ENCODE measurements around the gene NR1H4.

NR1H4 gene

GRCh38 chr12:100573292-100574186 is 99.9 kb downstream of the NR1H4 start, which contains the start of gene GAS2L3:
GAS2L3 (plus strand) TSS chr12:100573684; CDS start chr12:100594905, 21,221 bp downstream.
- Histone ChIP-seq H2BK5ac (ENCODE audit: low read length) (no peak within 1 kb of the TSS), H3K4me2 (ENCODE audit: low read length) (peak within 1 kb of the TSS; percentile 94), H3K79me2 (ENCODE audit: control insufficient read depth, insufficient read depth, low read length) (peaks cover 3% of the 10 kb centered on the region), H3K36me3 (ENCODE audit: control insufficient read depth, insufficient read depth, low read length) (no peaks in the 10 kb centered on the region), H3K4me3 (ENCODE audit: low read length) (peak within 1 kb of the TSS; percentile 77), H2BK15ac (replicated peaks; ENCODE audit: low read depth) (no peak within 1 kb of the TSS), H4K8ac (ENCODE audit: low read depth, low read length) (no peak within 1 kb of the TSS), H3K27ac (ENCODE audit: low read depth, low read length) (no peak within 1 kb of the TSS), H3K4ac (ENCODE audit: low read depth, low read length) (no peak within 1 kb of the TSS), H2BK120ac (ENCODE audit: low read depth, low read length) (no peak within 1 kb of the TSS), H3K27me3 (ENCODE audit: insufficient read depth, low read length, poor library complexity) (no peaks in the 10 kb centered on the region), H3K56ac (ENCODE audit: low read length) (peak within 1 kb of the TSS; percentile 93), H3K79me1 (ENCODE audit: low read length) (peaks cover 3% of the 10 kb centered on the region), H4K5ac (ENCODE audit: low read length) (no peak within 1 kb of the TSS), H2AK5ac (ENCODE audit: low read length) (no peak within 1 kb of the TSS), H3K4me1 (ENCODE audit: control insufficient read depth, low read depth, low read length) (peaks cover 2% of the 10 kb centered on the region), H3K9ac (ENCODE audit: low read length) (peak within 1 kb of the TSS; percentile 86), H3K18ac (ENCODE audit: low read length) (no peak within 1 kb of the TSS), H3K23ac (ENCODE audit: low read length) (no peak within 1 kb of the TSS)
- WGBS (ENCODE audit: extremely low coverage, insufficient coverage, low lambda C conversion rate): no CpG with 5 or more reads among the region's 70 CpGs
- DNase-seq: peak; percentile 92

DNA sequence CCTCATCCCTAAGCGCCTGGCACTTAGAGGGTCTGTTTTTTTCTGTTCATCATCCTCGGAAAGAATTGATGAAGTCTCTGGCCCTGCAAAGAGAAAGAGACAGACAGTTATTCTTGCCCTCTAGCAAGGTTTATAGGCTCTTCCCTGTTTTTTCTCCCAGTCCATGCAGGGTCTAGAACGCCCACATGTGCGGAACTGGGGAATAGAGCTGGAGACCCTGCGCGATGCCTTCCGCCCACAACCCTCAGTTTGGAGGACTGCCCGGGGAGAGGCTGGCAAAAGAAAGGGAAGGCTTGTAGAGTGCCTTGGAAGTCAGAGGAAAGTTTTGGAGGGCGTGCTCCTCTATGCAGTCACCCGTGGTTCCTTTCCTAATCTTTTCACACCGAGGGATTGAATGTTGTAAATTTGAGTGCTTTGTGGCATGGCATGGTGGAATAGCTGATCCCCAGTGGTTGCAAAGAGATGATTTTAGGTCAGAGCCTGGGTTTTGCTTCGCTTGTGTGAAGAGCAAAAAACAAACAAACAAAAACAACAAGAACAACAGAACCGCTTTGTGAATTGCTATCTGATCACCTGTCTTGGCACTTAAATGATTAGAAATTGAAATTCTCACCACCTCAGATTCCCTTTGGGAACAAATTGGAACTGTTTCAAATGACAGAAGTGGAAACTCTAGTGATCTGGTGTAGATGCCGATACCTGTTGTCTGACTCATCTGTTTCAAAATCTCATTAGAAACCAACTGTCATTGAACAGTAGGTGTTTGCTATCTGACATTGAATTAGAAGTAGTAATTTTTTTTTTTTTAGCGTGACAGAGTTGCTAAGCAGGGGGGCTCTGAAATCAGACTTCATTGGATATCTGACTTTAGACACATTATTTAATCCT is 100.8 kb downstream of the NR1H4 start:
- Histone ChIP-seq H3K23ac (ENCODE audit: low read length) (no peak overlapping the region), H3K79me2 (ENCODE audit: control insufficient read depth, insufficient read depth, low read length) (peaks cover 3% of the 10 kb centered on the region), H4K5ac (ENCODE audit: low read length) (no peak overlapping the region), H3K27ac (ENCODE audit: low read depth, low read length) (no peak overlapping the region), H2BK15ac (replicated peaks; ENCODE audit: low read depth) (no peak overlapping the region), H3K36me3 (ENCODE audit: control insufficient read depth, insufficient read depth, low read length) (no peaks in the 10 kb centered on the region), H3K27me3 (ENCODE audit: insufficient read depth, low read length, poor library complexity) (no peaks in the 10 kb centered on the region), H3K9ac (ENCODE audit: low read length) (peak overlapping the region; percentile 86), H2BK120ac (ENCODE audit: low read depth, low read length) (no peak overlapping the region), H3K56ac (ENCODE audit: low read length) (peak overlapping the region; percentile 93), H2BK5ac (ENCODE audit: low read length) (no peak overlapping the region), H3K4ac (ENCODE audit: low read depth, low read length) (no peak overlapping the region), H2AK5ac (ENCODE audit: low read length) (no peak overlapping the region), H3K4me1 (ENCODE audit: control insufficient read depth, low read depth, low read length) (peaks cover 2% of the 10 kb centered on the region), H3K79me1 (ENCODE audit: low read length) (peaks cover 3% of the 10 kb centered on the region), H3K4me3 (ENCODE audit: low read length) (peak overlapping the region; percentile 77), H3K4me2 (ENCODE audit: low read length) (peak overlapping the region; percentile 88), H3K18ac (ENCODE audit: low read length) (no peak overlapping the region), H4K8ac (ENCODE audit: low read depth, low read length) (no peak overlapping the region)
- WGBS (ENCODE audit: extremely low coverage, insufficient coverage, low lambda C conversion rate): no CpG with 5 or more reads among the region's 15 CpGs
- DNase-seq: peak; percentile 35

GRCh38 chr12:100576331-100577036 is 102.8 kb downstream of the NR1H4 start:
- no peak overlapping the region for H3K4me3 ChIP-seq (ENCODE audit: low read length)
- H2BK120ac ChIP-seq (ENCODE audit: low read depth, low read length): no peak overlapping the region
- H3K4ac ChIP-seq (ENCODE audit: low read depth, low read length): no peak overlapping the region
- no peak overlapping the region for H3K23ac ChIP-seq (ENCODE audit: low read length)
- H3K27ac ChIP-seq (ENCODE audit: low read depth, low read length): no peak overlapping the region
- no peaks in the 10 kb centered on the region for H3K36me3 ChIP-seq (ENCODE audit: control insufficient read depth, insufficient read depth, low read length)
- peaks cover 3% of the 10 kb centered on the region for H3K79me2 ChIP-seq (ENCODE audit: control insufficient read depth, insufficient read depth, low read length)
- no peak overlapping the region for H4K5ac ChIP-seq (ENCODE audit: low read length)
- no peak overlapping the region for H3K4me2 ChIP-seq (ENCODE audit: low read length)
- peaks cover 3% of the 10 kb centered on the region for H3K79me1 ChIP-seq (ENCODE audit: low read length)
- no peak for DNase-seq
- no peak overlapping the region for H3K18ac ChIP-seq (ENCODE audit: low read length)
- H4K8ac ChIP-seq (ENCODE audit: low read depth, low read length): no peak overlapping the region
- peaks cover 2% of the 10 kb centered on the region for H3K4me1 ChIP-seq (ENCODE audit: control insufficient read depth, low read depth, low read length)
- no peak overlapping the region for H2AK5ac ChIP-seq (ENCODE audit: low read length)
- no peaks in the 10 kb centered on the region for H3K27me3 ChIP-seq (ENCODE audit: insufficient read depth, low read length, poor library complexity)
- no peak overlapping the region for H2BK15ac ChIP-seq (replicated peaks; ENCODE audit: low read depth)
- no peak overlapping the region for H3K9ac ChIP-seq (ENCODE audit: low read length)
- no CpG with 5 or more reads among the region's 3 CpGs for WGBS (ENCODE audit: extremely low coverage, insufficient coverage, low lambda C conversion rate)
- H3K56ac ChIP-seq (ENCODE audit: low read length): no peak overlapping the region
- no peak overlapping the region for H2BK5ac ChIP-seq (ENCODE audit: low read length)

GRCh38 chr12:100578923-100579322 is 105.3 kb downstream of the NR1H4 start:
- Histone ChIP-seq H3K27ac (ENCODE audit: low read depth, low read length) (no peak overlapping the region), H2AK5ac (ENCODE audit: low read length) (no peak overlapping the region), H4K8ac (ENCODE audit: low read depth, low read length) (no peak overlapping the region), H3K79me1 (ENCODE audit: low read length) (peaks cover 3% of the 10 kb centered on the region), H2BK15ac (replicated peaks; ENCODE audit: low read depth) (no peak overlapping the region), H3K4me2 (ENCODE audit: low read length) (no peak overlapping the region), H3K23ac (ENCODE audit: low read length) (no peak overlapping the region), H3K36me3 (ENCODE audit: control insufficient read depth, insufficient read depth, low read length) (no peaks in the 10 kb centered on the region), H3K56ac (ENCODE audit: low read length) (no peak overlapping the region), H2BK5ac (ENCODE audit: low read length) (no peak overlapping the region), H3K4ac (ENCODE audit: low read depth, low read length) (no peak overlapping the region), H2BK120ac (ENCODE audit: low read depth, low read length) (no peak overlapping the region), H3K27me3 (ENCODE audit: insufficient read depth, low read length, poor library complexity) (no peaks in the 10 kb centered on the region), H3K9ac (ENCODE audit: low read length) (no peak overlapping the region), H3K79me2 (ENCODE audit: control insufficient read depth, insufficient read depth, low read length) (peaks cover 5% of the 10 kb centered on the region), H3K4me3 (ENCODE audit: low read length) (no peak overlapping the region), H3K4me1 (ENCODE audit: control insufficient read depth, low read depth, low read length) (peaks cover 2% of the 10 kb centered on the region), H4K5ac (ENCODE audit: low read length) (no peak overlapping the region), H3K18ac (ENCODE audit: low read length) (no peak overlapping the region)
- no CpG with 5 or more reads among the region's 5 CpGs for WGBS (ENCODE audit: extremely low coverage, insufficient coverage, low lambda C conversion rate)
- no peak for DNase-seq

DNA sequence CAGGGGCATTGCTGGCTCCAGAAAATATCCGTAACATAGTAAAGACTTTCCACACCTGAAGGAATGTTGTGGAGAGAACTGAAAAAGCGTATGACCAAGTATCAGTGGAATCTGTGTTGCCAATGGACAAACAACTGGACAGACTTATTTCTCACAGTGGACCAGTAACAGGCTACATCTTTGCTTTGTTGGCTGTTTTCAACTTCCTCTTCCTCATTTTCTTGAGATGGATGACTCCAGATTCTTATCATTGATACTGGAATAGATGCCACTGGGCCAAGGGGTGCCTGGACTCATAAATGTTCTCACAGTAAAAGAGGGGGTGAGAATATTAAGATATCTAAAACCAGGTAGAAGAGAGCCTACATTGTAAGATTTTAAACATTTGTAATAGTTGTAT is 106.2 kb downstream of the NR1H4 start:
- H3K56ac ChIP-seq (ENCODE audit: low read length): no peak overlapping the region
- peaks cover 5% of the 10 kb centered on the region for H3K79me2 ChIP-seq (ENCODE audit: control insufficient read depth, insufficient read depth, low read length)
- H2AK5ac ChIP-seq (ENCODE audit: low read length): no peak overlapping the region
- H3K9ac ChIP-seq (ENCODE audit: low read length): no peak overlapping the region
- DNase-seq: no peak
- no peak overlapping the region for H3K4me3 ChIP-seq (ENCODE audit: low read length)
- no peak overlapping the region for H3K18ac ChIP-seq (ENCODE audit: low read length)
- H2BK5ac ChIP-seq (ENCODE audit: low read length): no peak overlapping the region
- H4K8ac ChIP-seq (ENCODE audit: low read depth, low read length): no peak overlapping the region
- H3K27ac ChIP-seq (ENCODE audit: low read depth, low read length): no peak overlapping the region
- no CpG with 5 or more reads among the region's 2 CpGs for WGBS (ENCODE audit: extremely low coverage, insufficient coverage, low lambda C conversion rate)
- no peaks in the 10 kb centered on the region for H3K36me3 ChIP-seq (ENCODE audit: control insufficient read depth, insufficient read depth, low read length)
- no peak overlapping the region for H3K23ac ChIP-seq (ENCODE audit: low read length)
- no peak overlapping the region for H3K4ac ChIP-seq (ENCODE audit: low read depth, low read length)
- peaks cover 3% of the 10 kb centered on the region for H3K79me1 ChIP-seq (ENCODE audit: low read length)
- no peak overlapping the region for H4K5ac ChIP-seq (ENCODE audit: low read length)
- no peaks in the 10 kb centered on the region for H3K4me1 ChIP-seq (ENCODE audit: control insufficient read depth, low read depth, low read length)
- H2BK120ac ChIP-seq (ENCODE audit: low read depth, low read length): no peak overlapping the region
- no peak overlapping the region for H3K4me2 ChIP-seq (ENCODE audit: low read length)
- no peak overlapping the region for H2BK15ac ChIP-seq (replicated peaks; ENCODE audit: low read depth)
- no peaks in the 10 kb centered on the region for H3K27me3 ChIP-seq (ENCODE audit: insufficient read depth, low read length, poor library complexity)

Measured in mesendoderm (in vitro differentiated cells).